Testis (tissue), 2 donors: Measurements from ENCODE around the gene CLPSL1.

Experiments used
- CTCF ChIP-seq, 3 experiments: fragments of 450-650 bp in 2 of 3; fragments of 200-600 bp in 1 of 3; sonication (generic) in 1 of 3; IDR thresholded peaks; one replicate each; pipeline ENCODE4 v1.5.1; 2016 to 2019; ENCODE audit warnings: antibody characterized with exemption in 3 of 3, mild to moderate bottlenecking in 2 of 3, moderate library complexity in 1 of 3
- POLR2A ChIP-seq: fragments of 450-650 bp; IDR thresholded peaks from one replicate; pipeline ENCODE4 v1.6.1; 2017; ENCODE audit warnings: antibody characterized with exemption, mild to moderate bottlenecking, moderate library complexity

- no peak for TF ChIP-seq CTCF (IDR thresholded peaks at IDR 0.05)
- no peak for TF ChIP-seq POLR2A
Observed at GRCh38 chr6:35786810-35787209, 6.0 kb downstream of the CLPSL1 start.
